Keratinocyte (primary cell): ENCODE measurements around the gene CFAP210.

Source experiments
- EZH2 ChIP-seq: IDR thresholded peaks from one replicate; pipeline ENCODE4 v1.6.1; 2012; ENCODE audit warnings: inconsistent platforms, mild to moderate bottlenecking, low read length, moderate library complexity
- TF ChIP-seq, protein P1 (sequence below), 3 experiments: IDR thresholded peaks in 1 of 3; conservative IDR thresholded peaks in 1 of 3; optimal IDR thresholded peaks in 1 of 3; 2 replicates in 2 of 3; 3 replicates in 1 of 3; pipeline versions ENCODE3 to v1.5.1; 2011; ENCODE audit warnings: low read length in 3 of 3, mild to moderate bottlenecking in 3 of 3, moderate library complexity in 2 of 3, control low read depth in 1 of 3, inconsistent platforms in 1 of 3; ENCODE audit not compliant: insufficient read depth in 2 of 3; ENCODE audit errors: extremely low read depth in 1 of 3

DNA sequence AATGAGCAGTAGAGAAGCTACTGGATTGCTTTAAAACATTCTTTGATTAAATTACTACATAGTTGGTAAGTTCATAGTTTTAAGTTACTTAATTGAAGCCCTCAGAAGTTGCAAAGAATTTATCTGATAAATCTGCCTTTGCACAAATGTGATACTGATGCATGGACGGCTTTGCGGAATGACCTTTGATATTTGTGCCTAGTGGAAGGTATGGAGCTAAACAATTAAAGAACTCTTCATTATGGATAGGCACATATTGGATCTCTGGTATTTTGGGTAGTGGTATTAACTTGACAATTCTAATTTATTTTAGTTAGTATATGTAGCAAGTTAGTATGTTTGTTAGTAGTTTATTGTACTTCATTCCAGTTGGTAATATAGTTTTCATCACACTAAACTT is 54.1 kb downstream of the CFAP210 start:
- TF ChIP-seq, protein P1, sequence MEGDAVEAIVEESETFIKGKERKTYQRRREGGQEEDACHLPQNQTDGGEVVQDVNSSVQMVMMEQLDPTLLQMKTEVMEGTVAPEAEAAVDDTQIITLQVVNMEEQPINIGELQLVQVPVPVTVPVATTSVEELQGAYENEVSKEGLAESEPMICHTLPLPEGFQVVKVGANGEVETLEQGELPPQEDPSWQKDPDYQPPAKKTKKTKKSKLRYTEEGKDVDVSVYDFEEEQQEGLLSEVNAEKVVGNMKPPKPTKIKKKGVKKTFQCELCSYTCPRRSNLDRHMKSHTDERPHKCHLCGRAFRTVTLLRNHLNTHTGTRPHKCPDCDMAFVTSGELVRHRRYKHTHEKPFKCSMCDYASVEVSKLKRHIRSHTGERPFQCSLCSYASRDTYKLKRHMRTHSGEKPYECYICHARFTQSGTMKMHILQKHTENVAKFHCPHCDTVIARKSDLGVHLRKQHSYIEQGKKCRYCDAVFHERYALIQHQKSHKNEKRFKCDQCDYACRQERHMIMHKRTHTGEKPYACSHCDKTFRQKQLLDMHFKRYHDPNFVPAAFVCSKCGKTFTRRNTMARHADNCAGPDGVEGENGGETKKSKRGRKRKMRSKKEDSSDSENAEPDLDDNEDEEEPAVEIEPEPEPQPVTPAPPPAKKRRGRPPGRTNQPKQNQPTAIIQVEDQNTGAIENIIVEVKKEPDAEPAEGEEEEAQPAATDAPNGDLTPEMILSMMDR (optimal IDR thresholded peaks at IDR 0.05 in 1 of 3, IDR thresholded peaks at IDR 0.05 in 1 of 3, conservative IDR thresholded peaks at IDR 0.05 in 1 of 3; ENCODE audit: extremely low read depth in 1 of 3, insufficient read depth in 2 of 3, low read length in 3 of 3) = no peak
- no peak for TF ChIP-seq EZH2
